HG03159 (cell line): Measurements from ENCODE around the gene P4HTM.

ENCODE experiments used
- ATAC-seq: cut with Tn5 transposase; IDR thresholded peaks from one replicate; pipeline ENCODE4 v1.9.1; 2021; ENCODE audit warnings: mild to moderate bottlenecking, moderate library complexity; ENCODE audit not compliant: unreplicated experiment

Gene P4HTM

GRCh38 chr3:49021813-49022687, 32.0 kb downstream of the P4HTM start, which contains the start of gene NDUFAF3:
Gene NDUFAF3, plus strand, starts transcription at chr3:49022121. Its CDS starts 24 bp downstream, at chr3:49022145.
- ATAC-seq = peak; percentile 56

DNA sequence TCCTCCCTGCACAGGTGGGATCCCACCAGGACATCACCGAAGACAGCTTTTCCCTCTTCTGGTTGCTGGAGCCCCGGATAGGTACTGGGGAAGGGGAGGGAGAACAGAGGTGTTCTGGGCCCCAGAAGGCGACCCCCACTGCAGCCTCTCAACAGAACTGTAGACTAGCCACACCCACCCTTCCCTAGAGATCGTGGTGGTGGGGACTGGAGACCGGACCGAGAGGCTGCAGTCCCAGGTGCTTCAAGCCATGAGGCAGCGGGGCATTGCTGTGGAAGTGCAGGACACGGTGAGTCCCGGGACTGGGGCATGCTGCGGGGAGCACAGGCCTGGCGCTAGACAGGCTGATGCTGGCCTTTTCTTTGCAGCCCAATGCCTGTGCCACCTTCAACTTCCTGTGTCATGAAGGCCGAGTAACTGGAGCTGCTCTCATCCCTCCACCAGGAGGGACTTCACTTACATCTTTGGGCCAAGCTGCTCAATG, 32.7 kb downstream of the P4HTM start:
- ATAC-seq = no peak

GRCh38 chr3:49023775-49024174, 33.7 kb downstream of the P4HTM start:
- ATAC-seq = no peak

- ATAC-seq = no peak
These were observed 34.4 kb downstream of the P4HTM start for GRCh38 chr3:49024449-49024848.

DNA sequence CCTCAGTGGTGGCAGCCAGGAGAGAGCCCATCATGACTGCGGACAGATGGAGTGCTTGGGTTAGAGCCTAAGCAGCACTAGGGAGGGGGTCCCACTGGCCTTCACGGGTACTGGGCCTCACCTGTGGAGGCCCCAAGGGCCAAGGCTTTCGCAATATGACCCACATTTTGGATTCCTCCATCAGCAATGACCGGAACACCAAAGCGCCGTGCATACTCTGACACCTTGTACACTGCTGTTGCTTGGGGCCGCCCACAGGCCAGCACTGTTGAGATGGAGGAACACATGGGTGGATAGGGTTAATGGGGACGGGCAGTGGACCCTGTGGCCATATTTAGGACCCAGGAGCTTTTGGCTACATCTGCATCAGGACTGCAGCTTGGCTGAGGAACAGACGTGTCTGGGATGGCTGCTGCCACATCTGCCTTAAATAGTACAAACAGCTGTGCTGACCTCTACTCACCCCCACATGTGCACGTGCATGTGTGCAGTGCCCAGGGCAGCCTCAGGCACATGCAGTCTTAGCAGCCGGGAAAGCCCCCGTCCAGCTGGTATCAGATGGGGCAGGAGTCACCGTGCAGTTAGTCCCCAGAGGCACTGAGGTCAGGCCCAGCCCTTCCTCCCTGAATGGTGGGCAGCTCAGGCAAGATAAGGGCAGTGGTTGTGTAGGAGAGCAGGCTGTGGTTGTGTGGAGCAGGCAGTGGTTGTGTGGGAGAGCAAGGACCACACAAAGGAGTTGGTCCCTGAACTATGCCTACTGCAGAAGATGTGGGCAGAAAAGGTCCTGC, 35.2 kb downstream of the P4HTM start:
- ATAC-seq = no peak

GRCh38 chr3:49025793-49026520, 35.9 kb downstream of the P4HTM start:
- no peak for ATAC-seq

DNA sequence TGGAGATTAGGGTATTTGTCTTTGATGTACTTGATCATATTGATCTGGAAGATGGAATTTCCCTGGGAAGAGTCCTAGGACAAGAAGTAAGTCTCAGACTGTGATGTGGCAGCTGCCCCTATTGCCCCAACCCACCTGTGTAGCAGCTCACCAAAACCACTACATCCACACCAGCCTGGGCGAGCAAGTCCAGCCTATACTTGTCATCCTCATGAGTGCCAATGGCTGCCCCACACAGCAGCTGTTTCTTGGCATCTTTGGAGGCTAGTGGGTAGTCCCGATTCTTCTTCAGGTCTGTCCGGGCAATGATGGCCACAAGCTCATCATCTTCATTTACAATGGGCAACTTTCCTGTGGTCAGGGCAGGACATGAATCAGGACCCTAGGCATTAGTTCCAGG, 36.5 kb downstream of the P4HTM start:
- no peak for ATAC-seq

DNA sequence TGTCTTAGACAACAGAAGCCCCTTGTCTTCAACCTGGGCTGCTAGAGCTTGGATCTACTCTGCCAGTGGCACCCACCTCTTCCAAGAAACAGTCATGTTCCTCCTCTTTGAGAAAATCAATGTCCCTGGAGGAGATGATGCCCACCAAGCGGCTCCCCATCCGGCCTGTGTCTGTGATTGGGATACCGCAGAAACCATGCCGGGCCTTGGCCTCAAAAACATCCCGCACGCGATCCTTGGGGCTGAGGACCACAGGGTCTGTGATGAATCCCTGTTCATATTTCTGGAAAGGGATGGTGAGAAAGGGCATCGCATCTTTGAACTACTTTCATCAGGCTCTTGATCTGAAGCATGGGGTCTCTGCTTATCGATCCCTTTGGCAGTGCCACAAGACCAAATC, 37.6 kb downstream of the P4HTM start:
- ATAC-seq = no peak

GRCh38 chr3:49028298-49028672, 38.2 kb downstream of the P4HTM start:
- no peak for ATAC-seq

DNA sequence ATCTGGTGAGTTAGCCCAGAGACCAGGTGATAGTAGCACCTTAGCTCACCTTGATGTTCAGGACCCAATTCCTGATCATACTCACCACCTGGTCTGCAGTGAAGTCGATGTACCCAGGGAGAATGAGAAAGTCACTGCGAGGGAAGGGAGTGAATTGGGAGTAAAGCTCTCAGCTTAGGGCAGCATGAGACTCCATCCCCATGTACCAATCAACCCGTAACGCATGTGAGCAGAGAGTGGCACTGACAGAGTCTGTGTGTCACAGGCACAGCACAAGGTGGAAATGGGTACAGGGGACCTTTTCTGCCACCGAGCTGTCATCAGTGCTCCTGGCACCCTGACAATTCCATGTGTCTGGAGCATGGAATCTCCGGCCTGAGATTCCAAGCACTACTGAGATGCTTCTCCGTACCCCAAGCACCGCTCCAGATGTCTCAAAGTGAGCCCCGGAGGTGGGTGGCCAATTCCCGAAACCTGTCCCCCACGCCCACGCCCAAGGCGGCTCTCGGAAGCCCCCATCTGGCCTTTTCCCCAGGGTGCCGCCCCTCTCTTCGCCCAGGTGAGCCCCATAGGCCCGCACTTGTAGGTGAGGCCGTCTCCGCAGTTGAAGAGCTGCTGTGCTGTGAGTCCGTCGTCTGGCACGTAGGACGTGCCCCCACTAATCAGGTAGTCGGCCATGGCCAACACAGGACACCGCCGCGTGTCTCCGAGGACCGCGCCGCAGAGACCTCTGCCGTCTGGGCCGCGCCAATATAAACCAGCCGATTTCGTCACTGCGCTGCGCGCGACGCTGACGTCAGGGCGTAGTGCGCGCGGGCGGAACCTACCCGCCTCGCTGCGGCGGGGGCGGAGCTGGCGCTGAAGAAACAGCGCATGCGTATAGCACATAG, 38.9 kb downstream of the P4HTM start, which contains the start of gene IMPDH2:
Gene IMPDH2, minus strand, starts transcription at position 726 of the 890 bp plus-strand sequence. Its CDS starts 48 bp downstream, at position 678.
- peak; percentile 89 for ATAC-seq

GRCh38 chr3:49029563-49029884, 39.5 kb downstream of the P4HTM start:
- ATAC-seq = no peak

GRCh38 chr3:49030321-49030720, 40.3 kb downstream of the P4HTM start:
- no peak for ATAC-seq

DNA sequence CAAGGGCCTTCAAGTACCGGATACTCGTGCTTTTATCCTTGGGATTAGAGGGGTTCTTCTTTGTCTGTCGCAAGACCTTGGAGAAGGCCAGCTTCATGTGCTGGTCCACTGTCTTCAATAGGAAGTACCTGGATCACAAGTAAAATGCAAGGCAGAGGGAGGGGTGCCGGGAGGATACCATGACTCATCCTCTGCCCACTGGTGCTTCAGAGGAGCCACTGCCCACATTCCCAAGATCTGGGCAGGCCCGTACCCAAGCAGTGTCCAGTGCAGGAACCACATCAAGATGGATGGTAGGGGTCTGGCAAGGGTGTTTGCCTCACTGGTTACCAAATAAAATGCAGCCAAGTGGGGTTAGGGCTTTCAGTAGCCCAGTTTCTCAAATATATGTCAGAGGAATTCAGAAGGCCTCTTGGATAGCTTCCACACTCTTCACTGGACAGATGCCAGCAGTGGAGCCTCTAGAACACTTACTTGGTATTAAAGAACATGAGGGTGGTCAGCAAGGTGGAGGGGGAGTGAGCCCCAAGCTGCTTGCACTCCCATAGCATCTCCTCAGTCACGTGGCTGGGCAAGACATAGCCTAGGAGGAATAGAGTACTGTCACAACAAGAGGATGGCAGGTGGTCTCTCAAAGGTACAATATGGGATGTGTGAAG, 42.7 kb downstream of the P4HTM start:
- ATAC-seq = no peak

GRCh38 chr3:49034650-49035049, 44.6 kb downstream of the P4HTM start:
- no peak for ATAC-seq

GRCh38 chr3:49035281-49035680, 45.2 kb downstream of the P4HTM start:
- ATAC-seq = no peak

DNA sequence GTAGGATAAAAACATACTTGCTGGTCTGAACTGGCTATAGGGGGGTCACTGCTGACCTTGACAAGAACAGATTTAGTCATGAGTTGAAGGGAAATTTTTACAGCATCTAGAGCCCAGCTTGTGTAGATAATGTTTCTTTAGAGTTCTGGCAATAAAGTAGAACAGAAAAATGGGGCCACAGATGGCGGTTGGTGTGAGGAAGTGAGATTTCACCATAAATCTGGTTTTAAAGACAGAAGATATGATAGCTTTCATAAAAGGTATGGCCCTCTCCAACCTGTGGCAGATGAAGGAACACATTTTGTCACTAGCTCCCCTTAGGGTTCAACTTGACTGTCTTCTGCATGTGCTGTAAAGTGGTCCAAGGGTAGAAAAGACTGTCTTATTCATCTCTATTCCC, 63.5 kb downstream of the P4HTM start:
- no peak for ATAC-seq

GRCh38 chr3:49054344-49054862, 64.4 kb downstream of the P4HTM start:
- ATAC-seq = no peak
